Esophagus muscularis mucosa (tissue), 4 donors: ENCODE measurements around the gene RPS3. TPM values are rescaled to one million over a fixed set of nuclear protein-coding genes. Genes with fewer than 3 reads are reported as not detected.

Source experiments
- DNase-seq: peaks from one replicate; pipeline ENCODE4 v3.0.0-alpha.2; 2017; ENCODE audit errors: extremely low spot score
- H3K27ac ChIP-seq, 4 donors: fragments of 200-600 bp; sonication (generic); replicated peaks in 1 of 4; 1 replicate in 3 of 4; 2 replicates in 1 of 4; pipeline ENCODE4 v1.5.1; 2016 to 2019; ENCODE audit warnings: mild to moderate bottlenecking in 1 of 4
- H3K27me3 ChIP-seq, 4 donors: fragments of 200-600 bp; sonication (generic); one replicate each; pipeline versions ENCODE4 v1.5.1 to v1.6.0; 2016 to 2019
- H3K36me3 ChIP-seq, 4 donors: fragments of 200-600 bp; sonication (generic); one replicate each; pipeline ENCODE4 v1.5.1; 2016 to 2019
- H3K4me1 ChIP-seq, 4 donors: fragments of 200-600 bp; sonication (generic); one replicate each; pipeline ENCODE4 v1.5.1; 2016 to 2019
- H3K4me3 ChIP-seq, 4 donors: fragments of 200-600 bp; sonication (generic); 1 replicate in 2 of 4; 2 replicates in 2 of 4; pipeline ENCODE4 v1.5.1; 2016 to 2019; ENCODE audit warnings: mild to moderate bottlenecking in 4 of 4, moderate library complexity in 1 of 4
- H3K9me3 ChIP-seq, 4 donors: fragments of 200-600 bp; sonication (generic); 1 replicate in 3 of 4; 2 replicates in 1 of 4; pipeline ENCODE4 v1.5.1; 2016 to 2019
- CTCF ChIP-seq, 3 experiments: fragments of 200-600 bp in 2 of 3; fragments of 450-650 bp in 1 of 3; sonication (generic) in 2 of 3; IDR thresholded peaks; one replicate each; pipeline ENCODE4 v1.5.1; 2017 to 2019; ENCODE audit warnings: antibody characterized with exemption in 3 of 3, mild to moderate bottlenecking in 2 of 3, moderate library complexity in 1 of 3
- EP300 ChIP-seq: sonication (generic); formaldehyde crosslinking; IDR thresholded peaks from one replicate; pipeline ENCODE4 v1.6.1; 2017; ENCODE audit warnings: antibody characterized with exemption
- POLR2A ChIP-seq: fragments of 450-650 bp; IDR thresholded peaks from one replicate; pipeline ENCODE4 v1.6.1; 2017; ENCODE audit warnings: antibody characterized with exemption, moderate library complexity, mild to moderate bottlenecking, low read depth
- POLR2AphosphoS5 ChIP-seq, 2 donors: sonication (generic); formaldehyde crosslinking; IDR thresholded peaks; one replicate each; pipeline ENCODE4 v1.6.1; 2017; ENCODE audit warnings: antibody characterized with exemption in 2 of 2
- WGBS: methylation state at CpG from one replicate; pipeline ENCODE4 v1.1.5; 2018; 5-methylcytosine and 5-hydroxymethylcytosine counted together
- intact Hi-C: fragments of 100-400 bp; cut with DNase I; formaldehyde crosslinking; loops from one replicate; pipeline ENCODE4 v1.15.1; 2023
- total RNA-seq, 4 donors: library from RNA; depleted of rRNA; stranded (reverse); fragments of >200 nt; gene quantifications; one replicate each; pipeline versions ENCODE4 v1.1.0 to v1.2.1, GENCODE V29; 2016

The RPS3 gene
- total RNA-seq, 4 donors from 2014 or later = 879 to 1,878 (median 1,387) TPM

DNA sequence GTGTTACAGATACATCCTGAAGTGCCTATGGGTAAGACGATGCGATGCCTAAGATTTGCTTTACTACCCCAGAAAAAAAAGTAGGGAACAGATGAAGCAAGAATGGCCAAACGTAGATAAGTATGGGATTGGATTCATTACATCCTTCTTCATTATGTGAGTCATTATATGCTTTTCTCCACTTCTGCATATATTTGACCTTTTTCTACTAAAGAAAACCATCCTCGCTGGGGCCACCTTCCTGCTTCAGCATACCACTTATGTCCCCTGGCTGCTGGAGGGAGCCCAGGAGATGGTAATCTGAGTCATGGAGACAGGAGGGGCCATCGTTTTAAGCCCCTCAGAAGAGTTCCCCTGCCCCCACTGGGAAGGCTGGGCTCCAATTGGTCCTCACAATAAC is 48.1 kb downstream of the RPS3 start:
- Histone ChIP-seq H3K27me3 (peaks cover 0 to 16% (median 0%) of the 10 kb centered on the region in 4 donors), H3K27ac (no peak overlapping the region), H3K4me1 (peaks cover 0 to 4% (median 2%) of the 10 kb centered on the region in 4 donors), H3K36me3 (peaks cover 0 to 6% (median 0%) of the 10 kb centered on the region in 4 donors), H3K9me3 (no peaks in the 10 kb centered on the region), H3K4me3 (no peak overlapping the region)
- TF ChIP-seq CTCF (IDR thresholded peaks at IDR 0.05) (no peak), POLR2A (no peak), POLR2AphosphoS5 (IDR thresholded peaks at IDR 0.05) (no peak)
- WGBS = 75% methylated on average over 5 of the region's 5 CpGs
- intact Hi-C loops = no loop called here
- no peak for DNase-seq

DNA sequence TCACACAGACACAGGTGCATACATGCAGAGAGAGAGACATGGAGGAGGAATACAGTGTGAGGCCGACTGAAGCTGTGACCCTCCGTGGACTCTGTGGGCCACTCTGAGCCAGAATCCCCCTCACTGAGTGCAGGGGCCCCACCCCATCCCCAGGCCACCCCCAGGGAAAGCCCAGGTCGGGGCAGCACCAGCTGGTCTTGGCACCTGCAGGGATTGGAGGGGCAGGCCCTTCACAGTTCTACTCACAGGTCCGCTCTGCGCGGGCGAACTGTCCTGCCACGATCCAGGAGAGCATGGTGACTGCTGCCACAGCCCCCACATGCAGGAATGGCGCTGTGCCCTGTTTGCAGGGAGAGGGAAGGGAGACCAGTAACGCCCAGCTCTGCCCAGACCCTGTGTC is 50.0 kb downstream of the RPS3 start:
- Histone ChIP-seq H3K36me3 (no peaks in the 10 kb centered on the region), H3K27ac (no peak overlapping the region), H3K27me3 (peaks cover 0 to 19% (median 0%) of the 10 kb centered on the region in 4 donors), H3K4me3 (no peak overlapping the region), H3K4me1 (peaks cover 0 to 6% (median 2%) of the 10 kb centered on the region in 4 donors), H3K9me3 (no peaks in the 10 kb centered on the region)
- no peak for DNase-seq
- intact Hi-C loops = no loop called here
- 93% methylated on average over 3 of the region's 10 CpGs for WGBS
- TF ChIP-seq CTCF (IDR thresholded peaks at IDR 0.05) (no peak), POLR2A (no peak), POLR2AphosphoS5 (IDR thresholded peaks at IDR 0.05) (no peak), EP300 (no peak)

- Histone ChIP-seq H3K9me3 (no peaks in the 10 kb centered on the region), H3K27me3 (peaks cover 0 to 19% (median 0%) of the 10 kb centered on the region in 4 donors), H3K36me3 (no peaks in the 10 kb centered on the region), H3K27ac (no peak overlapping the region), H3K4me3 (no peak overlapping the region), H3K4me1 (peaks cover 0 to 9% (median 2%) of the 10 kb centered on the region in 4 donors)
- intact Hi-C loops = no loop called here
- no peak for DNase-seq
- TF ChIP-seq EP300 = no peak
- TF ChIP-seq CTCF (IDR thresholded peaks at IDR 0.05) = no peak
- TF ChIP-seq POLR2A = no peak
- TF ChIP-seq POLR2AphosphoS5 (IDR thresholded peaks at IDR 0.05) = no peak
- 93% methylated on average over 5 of the region's 11 CpGs for WGBS
Measured at GRCh38 chr11:75449776-75450175, 50.5 kb downstream of the RPS3 start.

DNA sequence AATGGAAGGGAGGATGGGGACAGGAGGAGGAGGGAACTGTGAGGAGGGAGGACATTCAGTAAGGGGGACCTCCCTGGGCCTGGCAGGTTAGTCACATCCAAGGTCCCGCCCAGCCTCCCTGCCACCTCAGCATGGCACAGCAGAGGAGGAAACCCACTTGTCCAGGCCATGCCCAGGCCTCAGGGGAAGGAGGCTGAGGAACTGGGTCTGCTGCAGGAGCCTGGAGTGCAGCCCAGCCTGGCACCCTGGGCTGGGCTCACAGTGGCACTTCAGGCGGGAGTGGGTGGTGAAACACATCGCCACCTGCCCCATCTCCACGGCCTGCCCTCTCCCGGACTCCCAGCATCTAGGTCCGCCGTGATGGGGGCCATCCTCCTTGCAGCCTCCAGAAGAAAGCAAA is 50.9 kb downstream of the RPS3 start:
- no peak for DNase-seq
- intact Hi-C loops = no loop called here
- H3K4me3 ChIP-seq = no peak overlapping the region
- no peak for TF ChIP-seq CTCF (IDR thresholded peaks at IDR 0.05)
- no peak for TF ChIP-seq POLR2A
- no peak for TF ChIP-seq EP300
- no peak for TF ChIP-seq POLR2AphosphoS5 (IDR thresholded peaks at IDR 0.05)
- 100% methylated on average over 1 of the region's 7 CpGs for WGBS
- H3K36me3 ChIP-seq = no peaks in the 10 kb centered on the region
- no peak overlapping the region for H3K27ac ChIP-seq
- peaks cover 0 to 9% (median 2%) of the 10 kb centered on the region in 4 donors for H3K4me1 ChIP-seq
- H3K9me3 ChIP-seq = no peaks in the 10 kb centered on the region
- peaks cover 0 to 19% (median 0%) of the 10 kb centered on the region in 4 donors for H3K27me3 ChIP-seq
